Measurements from ENCODE around the gene FLVCR1. TPM values are rescaled to one million over a fixed set of nuclear protein-coding genes. Genes with fewer than 3 reads are reported as not detected.

The FLVCR1 gene
- total RNA-seq, 4 donors from 2014 or later, result 3.8 to 5.5 (median 4.9) TPM

DNA sequence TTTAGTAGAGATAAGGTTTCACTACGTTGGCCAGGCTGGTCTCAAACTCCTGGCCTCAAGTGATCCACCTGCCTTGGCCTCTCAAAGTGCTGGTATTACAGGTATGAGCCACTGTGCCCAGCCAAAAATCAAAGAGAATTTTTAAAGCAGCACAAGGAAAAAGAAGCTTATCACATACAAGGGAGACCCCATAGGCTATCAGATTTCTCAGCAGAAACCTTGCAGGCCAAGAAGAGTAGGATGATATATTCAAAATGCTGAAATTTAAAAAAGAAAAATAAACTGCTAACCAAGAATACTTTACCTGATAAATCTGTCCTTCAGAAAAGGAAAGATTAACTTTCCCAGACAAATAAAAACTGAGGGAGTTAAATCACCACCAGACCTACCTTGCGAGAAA, 43.2 kb downstream of the FLVCR1 start:
- TF ChIP-seq, protein P1, sequence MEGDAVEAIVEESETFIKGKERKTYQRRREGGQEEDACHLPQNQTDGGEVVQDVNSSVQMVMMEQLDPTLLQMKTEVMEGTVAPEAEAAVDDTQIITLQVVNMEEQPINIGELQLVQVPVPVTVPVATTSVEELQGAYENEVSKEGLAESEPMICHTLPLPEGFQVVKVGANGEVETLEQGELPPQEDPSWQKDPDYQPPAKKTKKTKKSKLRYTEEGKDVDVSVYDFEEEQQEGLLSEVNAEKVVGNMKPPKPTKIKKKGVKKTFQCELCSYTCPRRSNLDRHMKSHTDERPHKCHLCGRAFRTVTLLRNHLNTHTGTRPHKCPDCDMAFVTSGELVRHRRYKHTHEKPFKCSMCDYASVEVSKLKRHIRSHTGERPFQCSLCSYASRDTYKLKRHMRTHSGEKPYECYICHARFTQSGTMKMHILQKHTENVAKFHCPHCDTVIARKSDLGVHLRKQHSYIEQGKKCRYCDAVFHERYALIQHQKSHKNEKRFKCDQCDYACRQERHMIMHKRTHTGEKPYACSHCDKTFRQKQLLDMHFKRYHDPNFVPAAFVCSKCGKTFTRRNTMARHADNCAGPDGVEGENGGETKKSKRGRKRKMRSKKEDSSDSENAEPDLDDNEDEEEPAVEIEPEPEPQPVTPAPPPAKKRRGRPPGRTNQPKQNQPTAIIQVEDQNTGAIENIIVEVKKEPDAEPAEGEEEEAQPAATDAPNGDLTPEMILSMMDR (IDR thresholded peaks at IDR 0.05; ENCODE audit: low read depth), result no peak

DNA sequence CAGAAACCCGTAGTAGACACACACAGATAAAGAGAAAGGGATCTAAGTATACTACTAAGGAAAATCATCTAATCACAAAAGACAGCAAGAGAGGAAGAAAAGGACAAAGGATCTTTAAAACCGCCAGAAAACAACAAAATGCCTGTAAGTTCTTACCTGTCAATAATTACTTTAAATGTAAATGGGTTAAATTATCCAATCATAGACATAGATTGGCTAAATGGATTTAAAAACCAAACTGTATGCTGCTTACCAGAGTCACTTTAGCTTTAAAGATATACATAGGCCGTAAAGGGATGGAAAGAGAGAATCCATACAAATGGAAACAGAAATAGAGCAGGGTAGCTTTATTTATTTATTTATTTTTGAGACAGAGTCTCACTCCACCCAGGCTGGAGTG, 44.0 kb downstream of the FLVCR1 start:
- TF ChIP-seq, protein P1 (IDR thresholded peaks at IDR 0.05; ENCODE audit: low read depth), result no peak

DNA sequence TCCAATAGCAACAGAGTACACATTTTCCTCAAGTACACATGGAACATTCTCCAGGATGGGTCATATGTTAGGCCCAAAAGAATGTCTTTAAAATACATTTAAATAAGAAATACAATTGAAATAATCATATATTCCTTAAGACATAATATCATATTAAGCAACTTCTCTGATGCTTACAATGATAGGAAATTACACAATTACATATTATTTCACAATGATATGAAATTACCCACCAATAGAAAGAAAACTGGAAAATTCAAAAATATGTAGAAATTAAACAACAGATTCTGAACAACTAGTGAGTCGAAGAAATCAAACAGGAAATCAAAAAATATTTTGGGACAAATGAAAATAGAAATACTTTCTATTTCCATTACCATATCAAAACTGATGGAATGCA, 45.6 kb downstream of the FLVCR1 start:
- TF ChIP-seq, protein P1 (IDR thresholded peaks at IDR 0.05; ENCODE audit: low read depth), result no peak

DNA sequence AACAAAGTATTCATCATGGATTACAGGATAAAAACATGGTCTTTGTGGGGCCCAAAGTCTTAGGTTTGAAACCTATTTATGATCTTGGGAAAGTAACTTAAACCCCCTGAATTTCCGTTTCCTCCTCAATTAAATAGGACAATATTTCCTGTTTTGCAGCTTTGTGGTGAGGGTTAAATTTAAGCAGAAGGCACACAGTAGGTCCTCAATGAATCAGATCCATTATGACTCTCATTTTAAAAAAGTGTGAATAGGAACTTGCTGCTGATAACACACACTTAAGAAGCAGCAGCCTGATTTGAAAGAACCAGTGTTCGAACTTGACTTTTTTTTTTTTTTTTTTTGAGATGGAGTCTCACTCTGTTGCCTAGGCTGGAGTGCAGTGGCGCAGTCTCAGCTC, 50.9 kb downstream of the FLVCR1 start:
- TF ChIP-seq, protein P1 (IDR thresholded peaks at IDR 0.05; ENCODE audit: low read depth), result no peak

DNA sequence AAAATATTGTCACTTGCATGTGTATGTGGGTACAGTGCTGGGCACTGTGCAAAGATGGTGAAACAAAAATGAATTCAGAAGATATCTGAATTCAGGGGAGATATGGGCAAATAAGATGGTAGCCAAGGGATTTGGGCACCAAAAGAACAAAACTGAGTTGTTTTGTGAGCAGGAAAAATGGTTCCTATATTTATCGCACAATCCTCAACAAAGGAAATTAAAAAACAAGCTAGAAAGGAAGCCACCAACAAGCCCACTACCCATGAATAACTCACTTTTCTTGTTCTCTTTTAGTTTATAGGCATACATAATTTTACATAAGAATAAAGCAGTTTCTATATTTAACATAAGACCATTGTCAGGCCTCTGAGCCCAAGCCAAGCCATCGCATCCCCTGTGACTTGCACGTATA, 51.6 kb downstream of the FLVCR1 start:
- TF ChIP-seq, protein P1 (IDR thresholded peaks at IDR 0.05; ENCODE audit: low read depth), result no peak

DNA sequence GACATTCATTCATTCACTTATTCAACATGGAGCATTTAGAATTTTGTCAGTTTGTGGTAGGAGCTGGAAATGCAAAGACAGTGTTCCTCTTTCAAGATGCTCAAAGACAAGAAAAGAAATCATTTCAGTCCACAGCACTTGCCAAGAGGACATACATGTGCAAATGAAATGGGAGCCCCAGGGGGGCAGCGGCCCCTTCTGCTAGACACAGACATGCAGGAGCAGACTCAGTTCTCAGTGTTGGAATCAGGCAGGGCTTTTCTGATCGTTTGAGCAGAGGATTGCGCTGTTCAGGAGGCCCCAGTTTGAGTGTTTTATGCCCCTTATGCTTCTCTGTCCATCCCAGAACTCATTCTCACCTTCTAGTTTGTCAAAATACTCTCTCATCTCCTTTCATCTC, 56.7 kb downstream of the FLVCR1 start:
- TF ChIP-seq, protein P1 (IDR thresholded peaks at IDR 0.05; ENCODE audit: low read depth), result no peak

DNA sequence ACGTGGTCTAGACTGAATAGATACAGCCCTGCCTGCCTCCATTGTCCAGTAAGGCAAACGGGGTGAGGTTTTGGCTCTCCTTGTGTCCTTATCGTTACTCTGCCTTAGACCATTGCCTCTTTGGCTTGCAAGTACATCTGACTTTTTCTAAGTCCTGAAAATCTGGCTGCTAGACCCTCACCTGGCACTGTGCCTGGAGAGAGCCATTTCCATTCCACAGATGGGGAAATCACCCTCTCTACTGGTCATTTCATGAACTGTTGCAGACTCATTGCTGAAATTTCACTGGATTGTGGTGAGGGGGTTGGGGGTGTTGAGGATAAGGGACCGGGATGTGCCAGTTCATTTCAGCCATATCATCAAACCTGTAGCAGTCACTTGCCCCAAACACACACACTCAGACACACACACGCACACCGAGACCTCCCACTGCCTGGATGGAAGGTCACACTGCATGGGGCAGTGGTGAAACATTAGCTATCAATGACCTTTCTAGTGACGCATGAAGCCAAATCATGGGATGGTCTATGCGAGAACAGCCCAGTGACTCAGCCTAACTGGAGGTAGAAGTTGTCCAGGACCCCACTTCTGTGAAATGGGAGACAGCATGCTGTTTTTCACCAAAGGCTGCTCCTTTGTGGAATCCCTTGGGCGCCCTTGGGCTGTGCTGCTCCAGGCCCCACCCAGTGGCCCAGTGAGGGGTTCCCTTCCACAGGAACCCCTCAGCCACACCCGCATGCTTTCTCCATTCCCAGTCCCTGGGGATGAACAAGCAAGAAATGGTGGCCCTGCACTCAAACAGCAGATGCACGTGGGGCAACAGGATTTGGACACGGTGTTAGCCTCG, 57.4 kb downstream of the FLVCR1 start:
- TF ChIP-seq, protein P1 (IDR thresholded peaks at IDR 0.05; ENCODE audit: low read depth), result no peak

Data from subcutaneous adipose tissue (tissue), 4 donors.